ENCODE results near the gene VEZF1.

VEZF1 gene

GRCh38 chr17:58006924-58007780 lies 19.1 kb upstream of the VEZF1 start, which contains the start of gene SRSF1:
Gene SRSF1, minus strand, starts transcription at chr17:58007246. Its CDS starts 109 bp downstream, at chr17:58007137.
- Histone ChIP-seq H3K27ac (ENCODE audit: low read length) (peak within 1 kb of the TSS; percentile 90), H3K36me3 (replicated peaks; ENCODE audit: low read depth, low read length) (peaks cover 46% of the 10 kb centered on the region), H2AFZ (ENCODE audit: low read depth, low read length) (peak within 1 kb of the TSS; percentile 56; the same call in 1 of the 2 replicates)

GRCh38 chr17:58006560-58006923 lies 18.5 kb upstream of the VEZF1 start:
- Histone ChIP-seq H3K36me3 (replicated peaks; ENCODE audit: low read depth, low read length) (peaks cover 51% of the 10 kb centered on the region), H3K9me3 (ENCODE audit: insufficient read depth, low read length) (no peaks in the 10 kb centered on the region), H2AFZ (ENCODE audit: low read depth, low read length) (no peak overlapping the region), H4K20me1 (ENCODE audit: insufficient read depth, low read length) (peaks cover 48% of the 10 kb centered on the region), H3K79me2 (ENCODE audit: low read length) (peaks cover 64% of the 10 kb centered on the region), H3K9ac (ENCODE audit: low read length) (peak overlapping the region; percentile 98), H3K27me3 (ENCODE audit: low read depth, low read length) (no peaks in the 10 kb centered on the region), H3K4me2 (ENCODE audit: low read length) (peak overlapping the region; percentile 98), H3K27ac (ENCODE audit: low read length) (peak overlapping the region; percentile 90), H3K4me1 (ENCODE audit: low read length) (peaks cover 47% of the 10 kb centered on the region), H3K4me3 (ENCODE audit: low read length) (peak overlapping the region; percentile 94)
- TF ChIP-seq EZH2phosphoT487 (IDR thresholded peaks at IDR 0.05; ENCODE audit: low read depth), result no peak
- no peak for TF ChIP-seq CTCF (IDR thresholded peaks at IDR 0.05; ENCODE audit: low read depth, low read length)

More at GRCh38 chr17:58006924-58007780, 19.1 kb upstream of the VEZF1 start, which contains the start of gene SRSF1:
- TF ChIP-seq CTCF (IDR thresholded peaks at IDR 0.05; ENCODE audit: low read depth, low read length), result no peak
- no peak for TF ChIP-seq EZH2phosphoT487 (IDR thresholded peaks at IDR 0.05; ENCODE audit: low read depth)
- Histone ChIP-seq H3K4me1 (ENCODE audit: low read length) (peaks cover 41% of the 10 kb centered on the region), H3K27me3 (ENCODE audit: low read depth, low read length) (no peaks in the 10 kb centered on the region), H3K4me2 (ENCODE audit: low read length) (peak within 1 kb of the TSS; percentile 98), H3K79me2 (ENCODE audit: low read length) (peaks cover 59% of the 10 kb centered on the region), H3K9me3 (ENCODE audit: insufficient read depth, low read length) (no peaks in the 10 kb centered on the region), H4K20me1 (ENCODE audit: insufficient read depth, low read length) (peaks cover 42% of the 10 kb centered on the region), H3K9ac (ENCODE audit: low read length) (peak within 1 kb of the TSS; percentile 98), H3K4me3 (ENCODE audit: low read length) (peak within 1 kb of the TSS; percentile 94)

- H3K4me3 ChIP-seq (ENCODE audit: low read length), result peak overlapping the region; percentile 94
- H3K27me3 ChIP-seq (ENCODE audit: low read depth, low read length), result no peaks in the 10 kb centered on the region
- H4K20me1 ChIP-seq (ENCODE audit: insufficient read depth, low read length), result peaks cover 54% of the 10 kb centered on the region
- peak overlapping the region; percentile 90 for H3K27ac ChIP-seq (ENCODE audit: low read length)
- H3K36me3 ChIP-seq (replicated peaks; ENCODE audit: low read depth, low read length), result peaks cover 56% of the 10 kb centered on the region
- peak overlapping the region; percentile 98 for H3K9ac ChIP-seq (ENCODE audit: low read length)
- no peak overlapping the region for H2AFZ ChIP-seq (ENCODE audit: low read depth, low read length)
- peaks cover 64% of the 10 kb centered on the region for H3K79me2 ChIP-seq (ENCODE audit: low read length)
- TF ChIP-seq EZH2phosphoT487 (IDR thresholded peaks at IDR 0.05; ENCODE audit: low read depth), result no peak
- TF ChIP-seq CTCF (IDR thresholded peaks at IDR 0.05; ENCODE audit: low read depth, low read length), result no peak
- peak overlapping the region; percentile 98 for H3K4me2 ChIP-seq (ENCODE audit: low read length)
- peaks cover 47% of the 10 kb centered on the region for H3K4me1 ChIP-seq (ENCODE audit: low read length)
- no peaks in the 10 kb centered on the region for H3K9me3 ChIP-seq (ENCODE audit: insufficient read depth, low read length)
Measured at GRCh38 chr17:58005728-58006559, 17.9 kb upstream of the VEZF1 start.

All from OCI-LY3 (cell line).